Immature natural killer cell (primary cell): ENCODE data around the gene LRP8. TPM values are rescaled to one million over a fixed set of nuclear protein-coding genes. Genes with fewer than 3 reads are reported as not detected.

Experiments used
- DNase-seq, 3 donors: peaks; one replicate each; pipeline ENCODE4 v3.0.0; 2022; ENCODE audit warnings: mixed read lengths in 1 of 3
- H3K27ac Mint-ChIP-seq, 6 donors: one replicate each; pipeline ENCODE4 v1.8.0; 2020; ENCODE audit warnings: mixed read lengths in 6 of 6, mild to moderate bottlenecking in 5 of 6, inconsistent platforms in 4 of 6, moderate library complexity in 3 of 6
- H3K27me3 Mint-ChIP-seq, 3 donors: one replicate each; pipeline ENCODE4 v1.8.0; 2020 to 2021; ENCODE audit warnings: low read depth in 3 of 3, mild to moderate bottlenecking in 3 of 3, mixed read lengths in 3 of 3, moderate library complexity in 3 of 3, inconsistent platforms in 1 of 3
- H3K36me3 Mint-ChIP-seq, 3 donors: one replicate each; pipeline ENCODE4 v1.8.0; 2020; ENCODE audit warnings: mixed read lengths in 3 of 3, inconsistent platforms in 2 of 3, mild to moderate bottlenecking in 2 of 3
- H3K4me1 Mint-ChIP-seq, 2 donors: one replicate each; pipeline ENCODE4 v1.8.0; 2020; ENCODE audit warnings: inconsistent platforms in 2 of 2, mild to moderate bottlenecking in 2 of 2, mixed read lengths in 2 of 2, moderate library complexity in 1 of 2
- H3K4me3 Mint-ChIP-seq, 5 donors: one replicate each; pipeline ENCODE4 v1.8.0; 2020; ENCODE audit warnings: mild to moderate bottlenecking in 5 of 5, mixed read lengths in 5 of 5, inconsistent platforms in 3 of 5, moderate library complexity in 3 of 5
- H3K9me3 Mint-ChIP-seq, 6 donors: one replicate each; pipeline ENCODE4 v1.8.0; 2020; ENCODE audit warnings: mild to moderate bottlenecking in 6 of 6, mixed read lengths in 6 of 6, inconsistent platforms in 4 of 6, moderate library complexity in 3 of 6
- polyA plus RNA-seq, 3 donors: library from polyadenylated mRNA; unstranded; fragments of 300-500 nt; fragmentation: Illumina TruSeq; gene quantifications; one replicate each; pipeline ENCODE4 v1.2.3, GENCODE V29; 2021

Gene LRP8
- polyA plus RNA-seq, 3 donors from 2014 or later = 0.86 to 3.4 (median 1.1) TPM

- no peak for DNase-seq
- H3K4me3 Mint-ChIP-seq = no peak overlapping the region
- H3K4me1 Mint-ChIP-seq = no peaks in the 10 kb centered on the region
- peaks cover 0 to 9% (median 2%) of the 10 kb centered on the region in 3 donors for H3K27me3 Mint-ChIP-seq
- no peaks in the 10 kb centered on the region for H3K9me3 Mint-ChIP-seq
- no peak overlapping the region for H3K27ac Mint-ChIP-seq
- peaks cover 0 to 5% (median 0%) of the 10 kb centered on the region in 3 donors for H3K36me3 Mint-ChIP-seq
Observed at GRCh38 chr1:53340660-53341520, 13.0 kb upstream of the LRP8 start.

GRCh38 chr1:53339736-53340635 lies 12.1 kb upstream of the LRP8 start:
- DNase-seq = no peak
- Mint-ChIP-seq H3K4me3 (no peak overlapping the region), H3K36me3 (peaks cover 0 to 5% (median 0%) of the 10 kb centered on the region in 3 donors), H3K9me3 (no peaks in the 10 kb centered on the region), H3K4me1 (peaks cover under 1 to 5% of the 10 kb centered on the region in 2 donors), H3K27me3 (peaks cover 0 to 9% (median 0%) of the 10 kb centered on the region in 3 donors), H3K27ac (no peak overlapping the region)

- peaks cover 0 to 9% (median 0%) of the 10 kb centered on the region in 3 donors for H3K27me3 Mint-ChIP-seq
- H3K4me1 Mint-ChIP-seq = peaks cover 4 to 9% of the 10 kb centered on the region in 2 donors
- H3K4me3 Mint-ChIP-seq = no peak overlapping the region
- H3K9me3 Mint-ChIP-seq = no peaks in the 10 kb centered on the region
- H3K36me3 Mint-ChIP-seq = peaks cover 0 to 5% (median 0%) of the 10 kb centered on the region in 3 donors
- H3K27ac Mint-ChIP-seq = no peak overlapping the region
- no peak for DNase-seq
Observed at GRCh38 chr1:53338423-53338822, 10.6 kb upstream of the LRP8 start.

- Mint-ChIP-seq H3K36me3 (peaks cover 0 to 6% (median 0%) of the 10 kb centered on the region in 3 donors), H3K27ac (no peak overlapping the region), H3K4me3 (no peak overlapping the region), H3K9me3 (no peaks in the 10 kb centered on the region), H3K27me3 (peaks cover 0 to 9% (median 0%) of the 10 kb centered on the region in 3 donors), H3K4me1 (peaks cover 4 to 9% of the 10 kb centered on the region in 2 donors)
- DNase-seq = no peak
Observed at GRCh38 chr1:53337499-53337898, 9.6 kb upstream of the LRP8 start.

- H3K4me3 Mint-ChIP-seq = no peak overlapping the region
- H3K27me3 Mint-ChIP-seq = peaks cover 0 to 7% (median 0%) of the 10 kb centered on the region in 3 donors
- no peak overlapping the region for H3K27ac Mint-ChIP-seq
- H3K9me3 Mint-ChIP-seq = no peaks in the 10 kb centered on the region
- no peak for DNase-seq
- peaks cover 0 to 4% (median 0%) of the 10 kb centered on the region in 3 donors for H3K36me3 Mint-ChIP-seq
- H3K4me1 Mint-ChIP-seq = peaks cover 4 to 9% of the 10 kb centered on the region in 2 donors
Observed at GRCh38 chr1:53336146-53336545, 8.3 kb upstream of the LRP8 start.

GRCh38 chr1:53335661-53336060 lies 7.8 kb upstream of the LRP8 start:
- no peaks in the 10 kb centered on the region for H3K9me3 Mint-ChIP-seq

GRCh38 chr1:53334781-53335180 lies 6.9 kb upstream of the LRP8 start:
- Mint-ChIP-seq H3K4me1 (peaks cover 4 to 9% of the 10 kb centered on the region in 2 donors), H3K36me3 (peaks cover 0 to 3% (median 0%) of the 10 kb centered on the region in 3 donors), H3K27me3 (peaks cover 0 to 2% (median 0%) of the 10 kb centered on the region in 3 donors), H3K9me3 (no peaks in the 10 kb centered on the region), H3K27ac (peak overlapping the region in 1 of 6 donors; percentile 49), H3K4me3 (no peak overlapping the region)
- no peak for DNase-seq

More at GRCh38 chr1:53335661-53336060, 7.8 kb upstream of the LRP8 start:
- DNase-seq = no peak
- H3K27me3 Mint-ChIP-seq = peaks cover 0 to 7% (median 0%) of the 10 kb centered on the region in 3 donors
- peaks cover 4 to 9% of the 10 kb centered on the region in 2 donors for H3K4me1 Mint-ChIP-seq
- H3K27ac Mint-ChIP-seq = no peak overlapping the region
- peaks cover 0 to 3% (median 0%) of the 10 kb centered on the region in 3 donors for H3K36me3 Mint-ChIP-seq
- no peak overlapping the region for H3K4me3 Mint-ChIP-seq

GRCh38 chr1:53334312-53334711 lies 6.4 kb upstream of the LRP8 start:
- H3K4me1 Mint-ChIP-seq = peaks cover 4 to 9% of the 10 kb centered on the region in 2 donors
- DNase-seq = no peak
- H3K36me3 Mint-ChIP-seq = peaks cover 0 to 3% (median 0%) of the 10 kb centered on the region in 3 donors
- H3K9me3 Mint-ChIP-seq = no peaks in the 10 kb centered on the region
- peaks cover 0 to 2% (median 0%) of the 10 kb centered on the region in 3 donors for H3K27me3 Mint-ChIP-seq
- peak overlapping the region in 1 of 6 donors; percentile 49 for H3K27ac Mint-ChIP-seq
- no peak overlapping the region for H3K4me3 Mint-ChIP-seq

GRCh38 chr1:53332833-53333232 lies 5.0 kb upstream of the LRP8 start:
- Mint-ChIP-seq H3K36me3 (peaks cover 0 to 3% (median 0%) of the 10 kb centered on the region in 3 donors), H3K27ac (no peak overlapping the region), H3K4me1 (peaks cover 9% of the 10 kb centered on the region in 2 donors), H3K9me3 (no peaks in the 10 kb centered on the region), H3K4me3 (no peak overlapping the region), H3K27me3 (peaks cover 0 to 4% (median 2%) of the 10 kb centered on the region in 3 donors)
- DNase-seq = no peak

- Mint-ChIP-seq H3K9me3 (no peaks in the 10 kb centered on the region), H3K4me3 (no peak overlapping the region), H3K27ac (no peak overlapping the region), H3K4me1 (peaks cover 9 to 10% of the 10 kb centered on the region in 2 donors), H3K36me3 (peaks cover 0 to 3% (median 0%) of the 10 kb centered on the region in 3 donors), H3K27me3 (peaks cover 2 to 4% (median 4%) of the 10 kb centered on the region in 3 donors)
- no peak for DNase-seq
Observed at GRCh38 chr1:53332186-53332564, 4.3 kb upstream of the LRP8 start.

- no peak for DNase-seq
- Mint-ChIP-seq H3K27ac (peak overlapping the region in 1 of 6 donors; percentile 26), H3K9me3 (no peaks in the 10 kb centered on the region), H3K4me1 (peaks cover 9 to 13% of the 10 kb centered on the region in 2 donors), H3K4me3 (no peak overlapping the region), H3K27me3 (peaks cover 2 to 6% (median 2%) of the 10 kb centered on the region in 3 donors), H3K36me3 (peaks cover 0 to 3% (median 0%) of the 10 kb centered on the region in 3 donors)
Observed at GRCh38 chr1:53331446-53332185, 3.7 kb upstream of the LRP8 start.

- no peak for DNase-seq
- Mint-ChIP-seq H3K4me1 (peaks cover 16 to 17% of the 10 kb centered on the region in 2 donors), H3K4me3 (no peak overlapping the region), H3K27ac (peak overlapping the region in 1 of 6 donors; percentile 74), H3K36me3 (peaks cover 0 to 3% (median 0%) of the 10 kb centered on the region in 3 donors), H3K9me3 (no peaks in the 10 kb centered on the region), H3K27me3 (peaks cover 2 to 11% (median 4%) of the 10 kb centered on the region in 3 donors)
Observed at GRCh38 chr1:53330819-53331218, 2.9 kb upstream of the LRP8 start.
